Femur (tissue), 1 donor: ENCODE results near the gene PHF21A.
"Not testable (repeated sequence)": the region's sequence is repeated elsewhere in the genome, so short reads cannot be mapped to it uniquely, and the experiment has no call there.

ENCODE experiments used
- DNase-seq: peaks from one replicate; pipeline ENCODE4 v3.0.0-alpha.2; 2017

Gene PHF21A

GRCh38 chr11:45900916-45901617 is 220.2 kb downstream of the PHF21A start:
- no peak for DNase-seq

- not testable (repeated sequence) for DNase-seq
These were observed 221.0 kb downstream of the PHF21A start for GRCh38 chr11:45900175-45900800.

GRCh38 chr11:45899448-45900174 is 221.6 kb downstream of the PHF21A start:
- peak; percentile 93 for DNase-seq

- DNase-seq = no peak
These were observed 222.2 kb downstream of the PHF21A start for GRCh38 chr11:45899086-45899447.

GRCh38 chr11:45897556-45897955 is 223.7 kb downstream of the PHF21A start:
- no peak for DNase-seq

- peak; percentile 74 for DNase-seq
These were observed 224.8 kb downstream of the PHF21A start for GRCh38 chr11:45896422-45896984.

- no peak for DNase-seq
These were observed 225.5 kb downstream of the PHF21A start for GRCh38 chr11:45895553-45896259.

- no peak for DNase-seq
These were observed 226.6 kb downstream of the PHF21A start for GRCh38 chr11:45894555-45895247.

- no peak for DNase-seq
These were observed 228.4 kb downstream of the PHF21A start for GRCh38 chr11:45892856-45893255.

- no peak for DNase-seq
These were observed 230.2 kb downstream of the PHF21A start for GRCh38 chr11:45890886-45891550.

GRCh38 chr11:45889966-45890365 is 231.3 kb downstream of the PHF21A start:
- no peak for DNase-seq

- no peak for DNase-seq
These were observed 231.7 kb downstream of the PHF21A start for GRCh38 chr11:45889555-45889954.

- no peak for DNase-seq
These were observed 233.7 kb downstream of the PHF21A start for GRCh38 chr11:45887587-45887986.

- no peak for DNase-seq
These were observed 234.3 kb downstream of the PHF21A start for GRCh38 chr11:45886816-45887520.

- DNase-seq = no peak
These were observed 235.1 kb downstream of the PHF21A start for GRCh38 chr11:45885921-45886721.

GRCh38 chr11:45885274-45885920 is 235.9 kb downstream of the PHF21A start, which contains the start of gene MAPK8IP1:
Gene MAPK8IP1, plus strand, starts transcription at chr11:45885651. Its CDS starts 170 bp downstream, at chr11:45885821.
- DNase-seq = peak; percentile 65

- no peak for DNase-seq
These were observed 236.6 kb downstream of the PHF21A start for GRCh38 chr11:45884596-45885185.
